OCI-LY3 (cell line): Measurements from ENCODE around the gene MPRIP.

ENCODE experiments used
- H2AFZ ChIP-seq: fragments of 200-600, 300-600 bp; shearing (Covaris generic); 2 replicates; pipeline ENCODE4 v1.6.0; 2014; ENCODE audit warnings: antibody characterized with exemption, low read depth, low read length
- H3K27ac ChIP-seq: fragments of 200-600, 300-600 bp; sonication (generic); 2 replicates; pipeline ENCODE4 v1.5.1; 2014; ENCODE audit warnings: mild to moderate bottlenecking, low read length, moderate library complexity, mixed read lengths
- H3K27me3 ChIP-seq: fragments of 200-600, 300-600 bp; sonication (generic); 2 replicates; pipeline ENCODE4 v1.6.1; 2014; ENCODE audit warnings: low read depth, low read length, mixed read lengths
- H3K36me3 ChIP-seq: fragments of 200-600, 300-600 bp; sonication (generic); replicated peaks from 2 replicates; pipeline ENCODE3; 2014; ENCODE audit warnings: low read depth, low read length, mixed read lengths
- H3K4me1 ChIP-seq: fragments of 300-600, 200-600 bp; sonication (generic); 2 replicates; pipeline ENCODE4 v1.6.1; 2014; ENCODE audit warnings: low read length, mixed read lengths
- H3K4me2 ChIP-seq: fragments of 200-600, 300-600 bp; sonication (generic); 2 replicates; pipeline ENCODE4 v1.6.1; 2014; ENCODE audit warnings: low read length, mixed read lengths
- H3K4me3 ChIP-seq: fragments of 300-600, 200-600 bp; sonication (generic); 2 replicates; pipeline ENCODE4 v1.5.1; 2014; ENCODE audit warnings: antibody characterized with exemption, mild to moderate bottlenecking, low read length, moderate library complexity
- H3K79me2 ChIP-seq: fragments of 300-600, 200-600 bp; shearing (Covaris generic); 2 replicates; pipeline ENCODE4 v1.6.1; 2014; ENCODE audit warnings: mild to moderate bottlenecking, low read length, mixed read lengths
- H3K9ac ChIP-seq: fragments of 300-600, 200-600 bp; shearing (Covaris generic); 2 replicates; pipeline ENCODE4 v1.6.0; 2014; ENCODE audit warnings: mild to moderate bottlenecking, low read length, moderate library complexity
- H3K9me3 ChIP-seq: fragments of 200-600, 300-600 bp; shearing (Covaris generic); 2 replicates; pipeline ENCODE4 v1.6.1; 2014; ENCODE audit warnings: low read length, mixed read lengths; ENCODE audit not compliant: insufficient read depth
- H4K20me1 ChIP-seq: fragments of 200-600, 300-600 bp; sonication (generic); 2 replicates; pipeline ENCODE4 v1.6.1; 2016; ENCODE audit warnings: low read length, mixed read lengths; ENCODE audit not compliant: insufficient read depth
- CTCF ChIP-seq: fragments of 200-600, 300-600 bp; sonication (generic); IDR thresholded peaks from 2 replicates; pipeline ENCODE4 v1.5.1; 2014; ENCODE audit warnings: antibody characterized with exemption, low read length, low read depth
- EZH2phosphoT487 ChIP-seq: fragments of 200-600 bp; shearing (Covaris generic); IDR thresholded peaks from 2 replicates; pipeline ENCODE4 v1.6.1; 2018; ENCODE audit warnings: antibody characterized with exemption, mixed run types, low read depth

Gene MPRIP

GRCh38 chr17:17066021-17066420, 23.8 kb downstream of the MPRIP start:
- peaks cover 38% of the 10 kb centered on the region for H3K79me2 ChIP-seq
- no peaks in the 10 kb centered on the region for H3K9me3 ChIP-seq
- peaks cover 3% of the 10 kb centered on the region for H3K36me3 ChIP-seq
- no peak overlapping the region for H3K27ac ChIP-seq
- H3K27me3 ChIP-seq: no peaks in the 10 kb centered on the region
- no peaks in the 10 kb centered on the region for H3K4me1 ChIP-seq
- no peak overlapping the region for H3K9ac ChIP-seq
- no peak overlapping the region for H3K4me2 ChIP-seq
- H3K4me3 ChIP-seq: no peak overlapping the region
- TF ChIP-seq EZH2phosphoT487 (no peak), CTCF (no peak)
- no peak overlapping the region for H2AFZ ChIP-seq
- peaks cover 9% of the 10 kb centered on the region; the same call in 1 of the 2 replicates for H4K20me1 ChIP-seq

- no peak for TF ChIP-seq CTCF
- TF ChIP-seq EZH2phosphoT487: no peak
- H4K20me1 ChIP-seq: peaks cover 9% of the 10 kb centered on the region; the same call in 1 of the 2 replicates
- H3K4me1 ChIP-seq: no peaks in the 10 kb centered on the region
These were observed 25.0 kb downstream of the MPRIP start for GRCh38 chr17:17067257-17067656.

GRCh38 chr17:17069849-17070248, 27.6 kb downstream of the MPRIP start:
- Histone ChIP-seq H3K27me3 (no peaks in the 10 kb centered on the region), H3K4me3 (no peak overlapping the region), H3K27ac (no peak overlapping the region), H3K9ac (no peak overlapping the region), H4K20me1 (no peaks in the 10 kb centered on the region; the same call in 1 of the 2 replicates), H3K9me3 (no peaks in the 10 kb centered on the region), H2AFZ (no peak overlapping the region), H3K36me3 (peaks cover 3% of the 10 kb centered on the region), H3K4me2 (no peak overlapping the region), H3K4me1 (no peaks in the 10 kb centered on the region), H3K79me2 (peaks cover 47% of the 10 kb centered on the region)
- TF ChIP-seq EZH2phosphoT487: no peak
- no peak for TF ChIP-seq CTCF

More at GRCh38 chr17:17067257-17067656, 25.0 kb downstream of the MPRIP start:
- Histone ChIP-seq H3K79me2 (peaks cover 46% of the 10 kb centered on the region), H3K27ac (no peak overlapping the region), H3K4me2 (no peak overlapping the region), H3K9ac (no peak overlapping the region), H2AFZ (no peak overlapping the region), H3K36me3 (peaks cover 3% of the 10 kb centered on the region), H3K27me3 (no peaks in the 10 kb centered on the region), H3K9me3 (no peaks in the 10 kb centered on the region), H3K4me3 (no peak overlapping the region)

GRCh38 chr17:17070931-17071330, 28.7 kb downstream of the MPRIP start:
- Histone ChIP-seq H3K36me3 (peaks cover 3% of the 10 kb centered on the region), H4K20me1 (no peaks in the 10 kb centered on the region; the same call in 1 of the 2 replicates), H3K9ac (no peak overlapping the region), H3K4me2 (no peak overlapping the region), H3K27me3 (no peaks in the 10 kb centered on the region), H3K79me2 (peaks cover 47% of the 10 kb centered on the region), H3K9me3 (no peaks in the 10 kb centered on the region), H3K27ac (no peak overlapping the region), H3K4me3 (no peak overlapping the region), H2AFZ (no peak overlapping the region), H3K4me1 (no peaks in the 10 kb centered on the region)
- TF ChIP-seq EZH2phosphoT487: no peak
- TF ChIP-seq CTCF: no peak
